Large intestine (tissue), 12 donors: ENCODE measurements around the gene ZNF70. TPM values are rescaled to one million over a fixed set of nuclear protein-coding genes. Genes with fewer than 3 reads are reported as not detected.

Source experiments
- DNase-seq, 2 donors: peaks; one replicate each; pipeline versions ENCODE4 v3.0.0 to v3.0.0-alpha.2; 2013
- H3K27ac ChIP-seq: one replicate; pipeline ENCODE4 v1.5.1; 2013; ENCODE audit warnings: low read length
- H3K27me3 ChIP-seq: 2 replicates; pipeline ENCODE4 v1.6.1; 2013; ENCODE audit warnings: low read length; ENCODE audit not compliant: control insufficient read depth, insufficient read depth
- H3K36me3 ChIP-seq: 2 replicates; pipeline ENCODE4 v1.6.1; 2013; ENCODE audit warnings: low read length; ENCODE audit not compliant: control insufficient read depth, insufficient read depth
- H3K4me1 ChIP-seq: one replicate; pipeline ENCODE4 v1.6.1; 2013; ENCODE audit warnings: low read length; ENCODE audit not compliant: control insufficient read depth, insufficient read depth
- H3K4me3 ChIP-seq: one replicate; pipeline ENCODE4 v1.5.1; 2013; ENCODE audit warnings: low read length
- H3K9me3 ChIP-seq: one replicate; pipeline ENCODE4 v1.6.1; 2013; ENCODE audit warnings: mild to moderate bottlenecking, low read depth, low read length, moderate library complexity; ENCODE audit not compliant: control insufficient read depth
- WGBS: methylation state at CpG from one replicate; pipeline ENCODE4 v1.1.5; 2013; ENCODE audit warnings: low lambda C conversion rate; ENCODE audit not compliant: insufficient coverage; 5-methylcytosine and 5-hydroxymethylcytosine counted together
- long read RNA-seq, 11 donors: transcript quantifications; one replicate each; lab custom pipeline, GENCODE V29; 2026
- polyA plus RNA-seq: library from polyadenylated mRNA; unstranded; fragments of 120-200 nt; gene quantifications from one replicate; pipeline ENCODE4 v1.2.1, GENCODE V29; 2013

The ZNF70 gene
- polyA plus RNA-seq = 4.0 TPM
- long read RNA-seq, donor 1, partial matches to known transcripts = 1,076 of 1,076 reads
- long read RNA-seq, donor 1, other reads (novel, unspliced or antisense) = 0 of 1,076 reads
- long read RNA-seq, donor 2 = 0 reads
- long read RNA-seq, donor 3, partial matches to known transcripts = 7 of 7 reads
- long read RNA-seq, donor 3, other reads (novel, unspliced or antisense) = 0 of 7 reads
- long read RNA-seq, donor 4 = 0 reads
- long read RNA-seq, donor 5 = 0 reads
- long read RNA-seq, donor 6, full-length matches to known transcripts = 1 of 1 reads
- long read RNA-seq, donor 6, partial matches to known transcripts = 0 of 1 reads
- long read RNA-seq, donor 6, other reads (novel, unspliced or antisense) = 0 of 1 reads
- long read RNA-seq, donor 7, full-length matches to known transcripts = 2 of 2 reads
- long read RNA-seq, donor 7, partial matches to known transcripts = 0 of 2 reads
- long read RNA-seq, donor 7, other reads (novel, unspliced or antisense) = 0 of 2 reads
- long read RNA-seq, donor 8, full-length matches to known transcripts = 2 of 2 reads
- long read RNA-seq, donor 8, partial matches to known transcripts = 0 of 2 reads
- long read RNA-seq, donor 8, other reads (novel, unspliced or antisense) = 0 of 2 reads
- long read RNA-seq, donor 9, full-length matches to known transcripts = 1 of 1 reads
- long read RNA-seq, donor 9, partial matches to known transcripts = 0 of 1 reads
- long read RNA-seq, donor 9, other reads (novel, unspliced or antisense) = 0 of 1 reads
- long read RNA-seq, donor 10, full-length matches to known transcripts = 2 of 17 reads
- long read RNA-seq, donor 10, partial matches to known transcripts = 15 of 17 reads
- long read RNA-seq, donor 10, other reads (novel, unspliced or antisense) = 0 of 17 reads
- long read RNA-seq, donor 11 = 0 reads

GRCh38 chr22:23750714-23751440 is at the start of gene ZNF70:
Gene ZNF70 (minus strand): TSS chr22:23751112. CDS start chr22:23745140, 5,972 bp downstream.
- Histone ChIP-seq H3K4me1 (peaks cover 22% of the 10 kb centered on the region), H3K27ac (peak within 1 kb of the TSS; percentile 86), H3K9me3 (no peaks in the 10 kb centered on the region), H3K27me3 (no peaks in the 10 kb centered on the region), H3K4me3 (peak within 1 kb of the TSS; percentile 83), H3K36me3 (no peaks in the 10 kb centered on the region)
- DNase-seq = peak; percentile 93 to 96
- WGBS = no CpG with 5 or more reads among the region's 78 CpGs

GRCh38 chr22:23796461-23796860 is 45.5 kb upstream of the ZNF70 start:
- DNase-seq = no peak
- Histone ChIP-seq H3K4me3 (no peak overlapping the region), H3K9me3 (no peaks in the 10 kb centered on the region), H3K36me3 (peaks cover 79% of the 10 kb centered on the region), H3K27ac (no peak overlapping the region), H3K27me3 (no peaks in the 10 kb centered on the region), H3K4me1 (no peaks in the 10 kb centered on the region)
- WGBS = no CpG with 5 or more reads among the region's 5 CpGs

- Histone ChIP-seq H3K4me1 (no peaks in the 10 kb centered on the region), H3K9me3 (no peaks in the 10 kb centered on the region), H3K36me3 (peaks cover 67% of the 10 kb centered on the region), H3K4me3 (no peak overlapping the region), H3K27ac (no peak overlapping the region), H3K27me3 (no peaks in the 10 kb centered on the region)
- 100% methylated on average over 1 of the region's 8 CpGs for WGBS
- no peak for DNase-seq
These were observed 42.4 kb upstream of the ZNF70 start for GRCh38 chr22:23793326-23793725.

GRCh38 chr22:23791738-23792645 is 41.1 kb upstream of the ZNF70 start:
- Histone ChIP-seq H3K9me3 (no peaks in the 10 kb centered on the region), H3K27me3 (no peaks in the 10 kb centered on the region), H3K4me1 (peaks cover 3% of the 10 kb centered on the region), H3K36me3 (peaks cover 59% of the 10 kb centered on the region), H3K4me3 (no peak overlapping the region), H3K27ac (no peak overlapping the region)
- WGBS = 98% methylated on average over 5 of the region's 25 CpGs
- DNase-seq = no peak

GRCh38 chr22:23790819-23791737 is 40.2 kb upstream of the ZNF70 start:
- H3K4me1 ChIP-seq = peaks cover 9% of the 10 kb centered on the region
- H3K4me3 ChIP-seq = no peak overlapping the region
- no peak overlapping the region for H3K27ac ChIP-seq
- 58% methylated on average over 4 of the region's 11 CpGs for WGBS
- H3K27me3 ChIP-seq = no peaks in the 10 kb centered on the region
- peaks cover 52% of the 10 kb centered on the region for H3K36me3 ChIP-seq
- H3K9me3 ChIP-seq = no peaks in the 10 kb centered on the region
- DNase-seq = no peak

- no CpG with 5 or more reads among the region's 4 CpGs for WGBS
These were observed 38.7 kb upstream of the ZNF70 start for GRCh38 chr22:23789638-23790037.

GRCh38 chr22:23789121-23789520 is 38.2 kb upstream of the ZNF70 start:
- no peak overlapping the region for H3K27ac ChIP-seq
- peaks cover 15% of the 10 kb centered on the region for H3K4me1 ChIP-seq
- H3K36me3 ChIP-seq = peaks cover 37% of the 10 kb centered on the region
- no peak for DNase-seq
- 43% methylated on average over 1 of the region's 4 CpGs for WGBS
- no peaks in the 10 kb centered on the region for H3K27me3 ChIP-seq
- H3K4me3 ChIP-seq = no peak overlapping the region
- H3K9me3 ChIP-seq = no peaks in the 10 kb centered on the region

More at GRCh38 chr22:23789638-23790037, 38.7 kb upstream of the ZNF70 start:
- Histone ChIP-seq H3K4me1 (peaks cover 10% of the 10 kb centered on the region), H3K9me3 (no peaks in the 10 kb centered on the region), H3K27ac (no peak overlapping the region), H3K4me3 (no peak overlapping the region), H3K36me3 (peaks cover 42% of the 10 kb centered on the region), H3K27me3 (no peaks in the 10 kb centered on the region)
- DNase-seq = peak in 1 of 2 donors; percentile 17

- H3K36me3 ChIP-seq = peaks cover 25% of the 10 kb centered on the region
- no peak for DNase-seq
- WGBS = 100% methylated on average over 1 of the region's 3 CpGs
- peaks cover 27% of the 10 kb centered on the region for H3K4me1 ChIP-seq
- H3K27me3 ChIP-seq = no peaks in the 10 kb centered on the region
- H3K9me3 ChIP-seq = no peaks in the 10 kb centered on the region
- H3K4me3 ChIP-seq = peak overlapping the region; percentile 84
- no peak overlapping the region for H3K27ac ChIP-seq
These were observed 37.0 kb upstream of the ZNF70 start for GRCh38 chr22:23787910-23788309.

- Histone ChIP-seq H3K9me3 (no peaks in the 10 kb centered on the region), H3K36me3 (peaks cover 21% of the 10 kb centered on the region), H3K27me3 (no peaks in the 10 kb centered on the region), H3K4me3 (peak overlapping the region; percentile 84), H3K4me1 (peaks cover 31% of the 10 kb centered on the region), H3K27ac (peak overlapping the region; percentile 9)
- no peak for DNase-seq
- WGBS = 0% methylated on average over 1 of the region's 5 CpGs
These were observed 36.6 kb upstream of the ZNF70 start for GRCh38 chr22:23787600-23787896.
